Activated CD4-positive, alpha-beta T cell treated with anti-CD3 and anti-CD28 coated beads, Interleukin-2, amount 50 U/mL, for 16 hours (primary cell): ENCODE results near the gene SPACA6.
"Not testable (repeated sequence)": the region's sequence is repeated elsewhere in the genome, so short reads cannot be mapped to it uniquely, and the experiment has no call there.

Experiments
- DNase-seq: peaks from one replicate; pipeline ENCODE4 v3.0.0-alpha.2; 2020

The SPACA6 gene

DNA sequence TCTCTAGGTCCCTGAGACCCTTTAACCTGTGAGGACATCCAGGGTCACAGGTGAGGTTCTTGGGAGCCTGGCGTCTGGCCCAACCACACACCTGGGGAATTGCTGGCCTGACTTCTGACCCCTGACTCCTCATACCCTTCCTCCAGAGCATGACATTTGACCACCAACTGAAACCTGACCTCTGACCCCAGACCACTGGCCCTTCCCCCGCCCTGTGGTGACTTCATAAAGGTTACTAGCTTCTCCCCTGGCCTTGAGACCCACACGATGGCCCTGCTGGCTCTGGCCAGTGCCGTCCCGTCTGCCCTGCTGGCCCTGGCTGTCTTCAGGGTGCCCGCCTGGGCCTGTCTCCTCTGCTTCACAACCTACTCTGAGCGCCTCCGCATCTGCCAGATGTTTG lies at the start of gene SPACA6:
Gene SPACA6, plus strand, starts transcription at position 71 of the 400 bp plus-strand sequence. Its CDS starts 197 bp downstream, at position 268.
- no peak for DNase-seq

GRCh38 chr19:51644636-51645271 lies 48.4 kb upstream of the SPACA6 start:
- DNase-seq, result no peak

- DNase-seq, result not testable (repeated sequence)
Measured at GRCh38 chr19:51646730-51647129, 46.4 kb upstream of the SPACA6 start, which contains the start of gene SIGLEC14. Gene SIGLEC14, minus strand, starts transcription at chr19:51646825. Its CDS starts 66 bp downstream, at chr19:51646759.

DNA sequence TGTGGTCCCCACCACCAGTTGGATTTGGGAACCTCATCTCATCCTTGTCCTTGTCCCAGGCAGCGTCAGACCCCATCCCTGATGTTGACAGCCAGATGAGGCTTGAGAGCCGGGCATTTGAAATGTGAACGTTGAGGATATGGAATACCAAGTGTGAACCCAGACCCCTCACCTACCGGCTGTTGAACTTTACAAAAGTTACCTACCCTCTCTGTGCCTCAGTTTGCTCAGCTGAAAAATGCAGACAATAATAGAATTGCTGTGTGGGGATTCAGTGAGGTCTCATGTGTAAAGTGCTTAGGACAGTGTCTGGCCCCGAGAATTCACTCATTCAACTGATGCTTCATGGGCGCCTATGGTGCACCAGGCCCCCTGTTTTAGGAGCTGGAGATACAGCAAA lies 45.8 kb upstream of the SPACA6 start:
- no peak for DNase-seq

DNA sequence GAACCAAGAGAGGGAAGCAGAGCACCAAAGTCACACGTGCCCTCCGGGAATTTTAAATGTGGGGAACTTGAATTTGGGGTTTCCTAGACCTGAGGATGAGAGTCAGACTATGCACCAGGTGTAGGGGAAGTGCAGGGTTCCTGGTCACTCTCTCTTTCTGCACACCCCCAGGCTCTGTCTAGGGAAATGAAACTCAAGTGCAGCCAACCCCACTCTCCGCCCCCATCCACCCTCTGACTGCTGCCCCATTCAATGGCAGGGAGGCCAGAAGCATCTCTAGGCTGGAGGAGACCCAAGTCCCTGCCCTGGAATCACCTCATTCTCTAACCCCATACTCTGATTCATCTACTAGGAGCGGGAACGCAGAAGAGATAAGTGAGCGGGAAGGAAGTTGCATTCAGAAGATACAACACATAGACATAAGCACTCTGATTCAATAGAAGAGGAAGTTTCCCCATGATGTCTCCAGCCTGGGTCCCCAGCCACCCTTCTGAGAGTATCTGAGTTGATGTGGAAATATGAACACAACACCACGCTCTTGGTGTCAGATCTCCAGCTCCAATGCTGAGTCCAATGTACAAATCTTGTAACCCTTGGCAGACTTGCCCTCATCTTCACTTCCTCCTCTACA lies 41.8 kb upstream of the SPACA6 start:
- no peak for DNase-seq

DNA sequence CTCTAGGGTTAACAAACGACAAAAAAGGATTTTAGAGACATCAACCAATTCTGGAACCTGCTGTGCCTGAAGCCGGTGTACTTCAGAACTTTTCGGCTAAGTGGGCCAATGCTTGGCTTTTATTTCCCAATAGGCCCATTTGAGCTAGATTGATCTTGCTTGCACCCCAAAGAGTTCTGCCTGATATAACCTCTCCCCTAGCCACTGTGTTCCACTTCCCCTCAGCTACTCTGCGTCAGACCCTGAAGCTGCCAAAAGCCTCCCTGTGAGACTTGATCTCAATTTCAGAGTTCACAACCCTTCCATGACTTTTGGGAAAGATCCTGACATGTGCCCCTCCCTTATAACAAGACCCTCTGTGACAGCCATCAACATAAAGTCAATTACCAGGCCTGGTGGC lies 40.9 kb upstream of the SPACA6 start:
- DNase-seq, result no peak

- no peak for DNase-seq
Measured at GRCh38 chr19:51653162-51653561, 40.0 kb upstream of the SPACA6 start.

DNA sequence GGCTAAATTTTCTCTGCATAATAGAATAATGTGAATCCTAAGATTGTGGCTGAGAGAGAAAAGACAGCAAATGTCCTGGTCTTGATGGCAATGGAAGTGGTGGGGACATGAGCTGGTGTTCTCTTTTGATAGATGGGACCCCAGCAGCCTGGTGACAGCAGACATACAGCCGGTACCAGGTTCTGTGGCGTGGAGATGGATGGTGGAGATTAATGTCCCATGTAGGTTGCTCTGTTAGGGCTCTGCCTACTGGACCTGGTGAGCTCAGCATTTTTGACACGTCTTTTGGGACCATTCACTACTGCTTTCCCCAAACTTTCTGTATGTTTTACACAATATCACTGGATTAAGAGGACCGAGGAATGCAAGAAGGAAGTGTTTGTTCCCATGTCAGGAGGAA lies 38.3 kb upstream of the SPACA6 start:
- no peak for DNase-seq

DNA sequence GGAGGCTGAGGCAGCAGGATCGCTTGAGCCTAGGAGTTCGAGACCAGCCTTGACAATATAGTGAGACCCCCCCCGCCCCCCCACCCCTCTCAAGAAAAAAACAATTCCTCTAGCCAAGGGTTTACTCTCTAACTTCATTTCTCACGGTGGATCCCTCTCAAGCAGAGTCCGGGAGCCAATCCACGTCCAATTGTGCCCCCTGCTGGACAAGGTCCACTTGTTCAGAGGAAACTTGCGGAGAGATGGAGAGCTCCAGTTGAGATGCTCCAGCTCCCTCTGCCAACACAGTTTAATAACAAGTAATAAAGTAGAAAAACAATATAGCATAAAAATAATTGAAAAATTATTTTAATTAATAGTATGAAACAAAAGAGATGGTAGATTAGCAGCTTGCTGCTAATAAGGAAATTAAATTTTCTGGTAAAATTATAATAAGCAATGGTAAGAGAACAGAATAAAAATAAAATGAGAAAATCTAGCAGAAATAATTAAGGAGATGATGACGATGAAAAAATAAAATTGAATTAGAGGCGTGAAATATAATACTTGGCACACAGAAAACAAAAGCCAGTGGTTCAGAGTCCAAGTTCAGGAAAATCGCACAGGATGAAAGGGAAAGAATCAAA lies 32.0 kb upstream of the SPACA6 start:
- peak; percentile 65 for DNase-seq

DNA sequence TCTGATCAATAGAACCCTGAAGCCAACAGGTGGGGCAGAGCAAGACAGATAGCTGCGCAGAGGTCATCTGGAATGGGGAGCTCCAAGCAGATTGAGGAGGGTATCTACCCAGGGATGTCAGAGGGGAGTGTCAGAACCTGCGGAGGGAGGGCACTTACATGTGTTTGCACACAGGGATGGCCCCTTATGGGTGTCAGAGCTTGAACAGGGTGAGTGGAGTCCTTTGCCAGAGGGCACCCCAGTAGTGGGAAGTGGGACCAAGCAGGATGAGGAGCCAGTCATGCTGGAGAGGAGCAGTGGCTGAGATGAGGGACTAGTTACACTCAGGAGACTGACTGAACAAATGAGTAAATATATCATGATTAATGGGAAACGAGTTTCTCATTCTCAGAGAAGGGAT lies 29.5 kb upstream of the SPACA6 start:
- no peak for DNase-seq

- no peak for DNase-seq
Measured at GRCh38 chr19:51664131-51664530, 29.0 kb upstream of the SPACA6 start.

DNA sequence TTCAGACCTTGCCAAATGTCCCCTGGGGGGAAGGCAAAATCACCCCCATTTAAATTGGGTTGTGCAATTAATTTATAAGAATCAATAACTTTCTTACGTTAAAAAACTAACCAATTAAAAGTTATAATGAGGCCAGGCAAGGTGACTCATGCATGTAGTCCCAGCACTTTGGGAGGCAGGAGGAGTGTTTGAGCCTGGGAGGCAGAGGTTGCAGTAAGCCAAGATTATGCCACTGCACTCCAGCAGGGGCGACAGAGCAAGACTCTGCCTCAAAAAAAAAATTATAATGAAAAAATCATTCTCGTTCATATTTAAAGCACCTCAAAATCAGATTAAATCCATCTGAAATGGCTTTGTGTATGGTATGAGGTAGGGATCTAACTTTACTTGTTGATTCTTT lies 28.1 kb upstream of the SPACA6 start:
- no peak for DNase-seq

DNA sequence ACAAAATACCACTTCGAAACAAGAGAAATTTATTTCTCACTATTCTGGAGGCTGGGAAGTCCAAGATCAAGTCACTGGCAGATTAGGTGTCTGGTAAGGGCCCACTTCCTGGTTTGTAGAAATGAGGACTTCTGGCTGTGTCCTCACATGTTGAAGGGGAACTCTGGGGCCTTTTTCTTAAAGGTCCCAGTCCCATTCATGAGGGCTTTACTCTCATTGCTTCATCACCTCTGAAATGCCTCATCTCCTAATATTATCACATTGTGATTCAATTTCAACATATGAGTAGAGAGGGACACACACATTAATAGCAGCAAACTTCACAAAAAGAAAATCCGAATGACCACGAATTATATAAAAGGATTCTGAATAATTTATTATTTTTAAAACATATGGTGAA lies 24.9 kb upstream of the SPACA6 start:
- no peak for DNase-seq

DNA sequence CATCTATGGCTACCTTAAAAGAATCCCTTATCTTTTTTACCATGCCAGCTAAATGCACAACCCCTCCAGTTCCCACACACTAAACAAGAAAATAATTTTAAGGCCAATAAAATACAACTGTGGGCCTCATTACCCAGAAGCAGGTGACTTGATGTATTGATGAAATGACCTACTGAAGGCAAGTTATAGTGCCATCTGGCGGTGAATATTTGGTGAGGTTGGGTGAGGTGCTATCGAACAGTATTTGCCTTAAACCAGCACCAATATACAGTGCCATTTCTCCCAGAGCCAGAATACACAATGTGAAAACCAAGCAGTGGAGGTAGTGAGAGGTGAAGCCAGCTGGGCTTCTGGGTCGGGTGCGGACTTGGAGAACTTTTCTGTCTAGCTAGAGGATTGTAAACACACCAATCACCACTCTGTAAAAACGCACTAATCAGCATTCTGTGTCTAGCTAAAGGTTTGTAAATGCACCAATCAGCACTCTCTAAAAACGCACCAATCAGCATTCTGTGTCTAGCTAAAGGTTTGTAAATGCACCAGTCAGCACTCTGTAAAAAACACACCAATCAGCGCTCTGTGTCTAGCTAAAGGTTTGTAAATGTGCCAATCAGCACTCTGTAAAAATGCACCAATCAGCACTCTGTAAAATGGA lies 17.1 kb upstream of the SPACA6 start:
- DNase-seq, result peak; percentile 20

DNA sequence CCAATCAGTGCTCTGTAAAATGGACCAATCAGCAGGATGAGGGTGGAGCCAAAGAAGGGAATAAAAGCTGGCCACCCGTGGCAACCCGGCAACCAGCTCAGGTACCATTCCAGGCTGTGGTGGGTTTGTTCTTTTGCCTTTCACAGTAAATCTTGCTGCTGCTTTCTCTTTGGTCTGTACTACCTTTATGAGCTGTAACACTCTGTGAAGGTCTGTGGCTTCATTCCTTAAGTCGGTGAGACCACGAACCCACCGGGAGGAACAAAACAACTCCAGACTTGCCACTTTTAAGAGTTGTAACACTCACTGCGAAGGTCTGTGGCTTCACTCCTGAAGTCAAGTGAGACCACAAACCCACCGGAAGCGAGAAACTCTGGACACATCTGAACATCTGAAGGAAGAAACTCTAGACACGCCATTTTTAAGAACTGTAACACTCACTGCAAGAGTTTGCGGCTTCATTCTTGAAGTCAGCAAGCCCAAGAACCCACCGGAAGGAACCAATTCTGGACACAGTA lies 16.5 kb upstream of the SPACA6 start:
- peak; percentile 57 for DNase-seq

DNA sequence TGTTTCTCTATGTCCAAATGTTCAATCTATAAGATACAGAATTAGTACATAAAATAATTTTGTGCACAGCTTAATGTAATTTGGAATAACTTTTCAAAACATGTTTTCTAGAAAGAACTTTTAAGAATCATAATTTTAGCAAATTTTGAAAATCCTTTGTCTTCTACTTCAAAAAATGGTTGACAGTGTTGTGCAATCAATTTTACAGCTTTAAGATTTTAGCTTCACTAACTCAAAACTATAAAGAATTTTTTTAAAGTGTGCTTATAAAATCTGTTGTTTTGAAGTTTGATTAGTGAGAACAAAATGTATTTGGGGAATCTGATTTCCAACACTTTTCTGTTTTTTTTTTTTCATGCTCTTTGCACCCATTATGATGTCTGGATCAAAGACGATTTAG lies 12.7 kb upstream of the SPACA6 start:
- DNase-seq, result no peak

DNA sequence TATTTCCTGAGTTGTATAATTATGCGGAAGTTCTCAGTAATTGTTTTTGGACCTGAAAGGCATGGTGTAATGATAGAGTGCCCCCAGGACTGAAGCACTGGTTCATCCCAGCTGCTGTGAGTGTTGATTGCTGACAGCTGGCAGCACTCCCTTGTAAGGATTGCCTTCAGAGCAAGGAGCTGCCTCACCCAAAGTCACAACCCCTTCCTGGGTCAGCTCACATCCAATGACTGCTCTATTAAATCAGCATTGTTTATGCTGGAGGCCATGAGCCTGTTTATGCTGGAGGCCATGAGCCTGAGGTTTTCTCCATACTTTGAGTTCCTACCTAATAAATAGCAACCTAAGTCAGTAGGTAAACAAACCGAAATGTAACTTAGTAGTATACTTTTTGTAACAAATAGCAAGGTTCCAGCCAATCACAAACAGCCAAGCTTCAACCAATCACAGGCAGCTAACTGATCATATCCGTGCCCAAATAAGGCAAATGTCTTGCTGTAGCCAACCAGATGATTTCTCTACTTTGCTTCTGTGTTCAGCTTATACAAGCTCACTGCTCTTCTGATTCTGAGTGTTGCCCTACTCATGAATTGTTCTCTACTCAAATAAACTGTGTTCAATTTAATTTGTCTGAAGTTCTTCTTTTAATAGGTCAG lies 11.7 kb upstream of the SPACA6 start:
- DNase-seq, result no peak

- no peak for DNase-seq
Measured at GRCh38 chr19:51686171-51686570, 7.0 kb upstream of the SPACA6 start.

GRCh38 chr19:51687791-51688670 lies 5.1 kb upstream of the SPACA6 start:
- DNase-seq, result no peak

DNA sequence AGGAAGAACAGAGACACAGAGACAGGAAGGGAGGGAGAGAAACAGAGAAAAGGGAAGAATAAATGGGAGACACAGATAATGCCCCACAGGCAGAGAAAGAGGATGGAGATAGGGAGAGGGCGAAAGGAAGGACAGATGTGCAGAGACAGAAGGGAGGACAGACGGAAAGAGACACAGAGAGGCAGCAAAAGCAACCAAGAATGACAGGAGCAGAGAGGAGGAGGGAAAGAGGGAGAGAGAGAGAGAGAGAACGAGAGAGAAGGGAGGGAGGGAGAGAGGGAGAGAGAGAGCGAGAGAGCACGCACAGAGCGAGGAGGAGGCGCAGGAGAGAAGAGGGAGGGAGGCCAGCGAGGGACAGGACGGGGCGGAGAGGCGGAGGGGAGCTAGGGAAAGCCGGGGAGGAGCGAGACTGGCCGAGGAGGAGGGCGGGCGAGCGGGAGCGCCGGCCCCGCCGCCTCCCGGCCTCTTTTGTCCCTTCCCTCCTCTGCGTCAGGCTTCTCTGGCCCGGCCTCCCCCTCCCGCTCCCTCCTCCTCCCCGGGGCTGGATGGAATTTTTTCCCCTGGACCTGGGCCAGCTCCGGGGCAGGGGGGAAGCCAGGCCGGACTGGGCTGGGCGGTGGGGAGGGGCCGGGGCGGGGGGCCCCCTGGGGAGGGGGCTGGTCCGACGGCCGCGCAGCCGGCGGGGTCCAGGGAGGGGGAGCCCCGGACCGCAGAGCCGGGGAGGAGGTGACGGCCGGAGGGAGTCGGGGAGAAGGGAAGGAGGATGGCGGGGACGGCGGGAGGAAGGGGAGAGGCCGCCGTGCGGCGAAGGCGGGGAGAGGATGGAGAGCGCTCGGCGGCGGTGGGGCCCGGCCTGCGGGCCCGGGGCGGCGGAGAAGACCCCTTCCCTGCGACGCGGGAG lies 4.2 kb upstream of the SPACA6 start:
- DNase-seq, result no peak
